Lung microvascular endothelial cell (primary cell): Measurements from ENCODE around the gene RABGAP1L. TPM values are rescaled to one million over a fixed set of nuclear protein-coding genes. Genes with fewer than 3 reads are reported as not detected.

Experiments used
- DNase-seq, 2 donors: peaks; one replicate each; pipeline versions ENCODE4 v3.0.0 to v3.0.0-alpha.2; 2010; ENCODE audit warnings: low read depth in 2 of 2
- total RNA-seq: library from RNA; depleted of rRNA; stranded (reverse); fragments of >200 nt; gene quantifications from 2 replicates; pipeline ENCODE4 v1.2.1, GENCODE V29; 2014

The RABGAP1L gene
- total RNA-seq, 1 donor from 2014 or later = 27.0 TPM

DNA sequence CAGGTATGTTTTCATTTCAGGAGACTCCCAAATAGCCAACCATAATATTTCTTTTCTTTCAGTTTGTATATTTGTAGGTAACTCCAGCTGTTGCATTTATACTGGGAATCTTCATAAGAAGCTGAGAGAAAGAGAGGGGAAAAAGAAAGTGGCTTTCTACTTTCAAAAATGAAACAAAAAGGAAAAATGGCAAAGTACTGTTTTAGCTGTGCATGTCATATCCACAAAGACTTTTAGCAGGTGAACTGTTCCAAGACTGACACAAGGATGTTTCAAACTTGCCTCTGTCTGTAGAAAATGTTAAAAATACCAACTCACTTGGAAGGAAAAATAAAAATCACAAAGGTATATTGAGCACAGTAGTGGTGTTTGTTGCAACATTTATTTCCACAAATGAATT is 798.5 kb downstream of the RABGAP1L start:
- DNase-seq = no peak

DNA sequence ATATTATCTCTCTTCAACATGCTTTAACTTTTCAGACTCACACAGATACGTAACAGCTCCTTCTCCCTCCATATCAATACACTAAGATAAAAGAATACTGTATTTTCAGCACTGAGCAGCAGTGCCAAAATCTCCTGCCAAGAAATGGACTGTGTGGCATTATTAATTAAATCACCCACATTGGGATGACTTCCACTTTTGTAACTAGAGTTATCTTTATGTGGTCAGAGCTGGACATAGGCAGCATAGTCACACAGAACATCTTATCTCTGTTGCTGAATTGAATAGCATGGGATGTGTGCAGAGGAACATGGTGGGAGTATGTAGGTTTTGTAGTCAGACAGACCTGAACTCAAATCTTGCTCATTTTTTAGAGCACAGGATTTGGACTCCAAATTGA is 799.1 kb downstream of the RABGAP1L start:
- no peak for DNase-seq

DNA sequence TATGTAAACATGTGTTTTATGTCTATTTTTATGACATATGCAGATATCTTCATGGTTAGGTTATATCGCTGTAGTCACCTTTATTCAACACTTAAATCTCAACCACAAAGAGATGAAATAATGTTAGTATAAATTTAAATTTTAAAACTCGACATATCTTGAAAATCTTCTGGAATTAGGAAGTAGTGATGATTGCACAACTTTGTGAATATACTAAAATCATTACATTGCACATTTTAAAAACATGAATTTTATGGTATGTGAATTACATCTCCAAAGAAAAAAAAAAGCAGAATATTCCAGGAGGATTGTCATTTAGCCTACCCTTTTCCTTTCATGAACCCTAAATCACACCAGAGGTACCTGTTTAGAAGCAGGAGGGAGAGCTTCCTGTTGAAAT is 801.0 kb downstream of the RABGAP1L start:
- no peak for DNase-seq

DNA sequence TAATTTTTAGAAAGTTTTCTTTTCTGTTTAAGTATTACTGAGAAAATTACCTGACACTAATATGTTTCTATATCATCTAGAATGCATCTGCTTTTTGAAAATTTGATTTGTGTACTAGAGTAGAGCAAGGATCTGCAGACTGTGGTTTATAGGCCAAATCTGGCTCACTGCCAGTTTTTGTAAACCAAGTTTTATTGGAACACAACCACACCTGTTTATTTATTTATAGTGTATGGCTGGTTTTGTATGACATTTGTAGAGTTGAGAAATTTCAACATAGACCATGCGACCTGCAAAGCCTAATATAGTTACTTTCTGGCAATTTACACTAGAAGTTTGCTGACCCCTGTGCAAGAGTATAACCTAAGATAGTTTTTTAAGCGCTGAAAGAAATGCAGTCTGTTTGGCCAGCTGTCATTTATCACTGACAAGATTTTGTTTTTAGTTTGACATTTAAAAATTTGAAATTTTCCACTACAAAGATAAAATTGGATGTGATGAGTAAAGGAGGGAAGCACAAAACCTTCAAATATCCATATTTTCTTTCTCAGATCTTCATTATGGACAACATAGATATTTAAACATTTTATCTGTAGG is 804.3 kb downstream of the RABGAP1L start:
- DNase-seq = no peak

- DNase-seq = peak in 1 of 2 donors; percentile 53
These were observed 805.1 kb downstream of the RABGAP1L start for GRCh38 chr1:174964261-174964971.

DNA sequence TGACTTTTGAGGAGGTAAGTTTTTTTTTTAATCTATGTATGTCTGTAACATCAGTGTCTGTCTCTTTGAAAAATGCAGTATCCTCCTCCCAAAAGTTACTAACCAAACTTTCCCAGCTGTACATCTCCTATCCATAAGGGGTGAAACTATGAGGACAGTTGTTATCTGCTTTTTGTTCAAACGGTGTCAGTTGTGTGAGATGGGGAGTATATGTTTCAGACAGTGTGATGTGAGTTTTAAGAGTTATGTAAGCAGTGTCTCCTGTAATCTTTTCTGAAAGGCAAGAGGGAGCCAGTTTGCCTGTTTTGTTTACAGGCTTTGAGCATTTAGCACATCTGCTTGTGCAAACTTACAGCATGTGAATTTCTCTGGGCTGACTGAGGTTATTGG is 805.6 kb downstream of the RABGAP1L start:
- DNase-seq = no peak

GRCh38 chr1:174965362-174966007 is 806.2 kb downstream of the RABGAP1L start:
- DNase-seq = no peak

DNA sequence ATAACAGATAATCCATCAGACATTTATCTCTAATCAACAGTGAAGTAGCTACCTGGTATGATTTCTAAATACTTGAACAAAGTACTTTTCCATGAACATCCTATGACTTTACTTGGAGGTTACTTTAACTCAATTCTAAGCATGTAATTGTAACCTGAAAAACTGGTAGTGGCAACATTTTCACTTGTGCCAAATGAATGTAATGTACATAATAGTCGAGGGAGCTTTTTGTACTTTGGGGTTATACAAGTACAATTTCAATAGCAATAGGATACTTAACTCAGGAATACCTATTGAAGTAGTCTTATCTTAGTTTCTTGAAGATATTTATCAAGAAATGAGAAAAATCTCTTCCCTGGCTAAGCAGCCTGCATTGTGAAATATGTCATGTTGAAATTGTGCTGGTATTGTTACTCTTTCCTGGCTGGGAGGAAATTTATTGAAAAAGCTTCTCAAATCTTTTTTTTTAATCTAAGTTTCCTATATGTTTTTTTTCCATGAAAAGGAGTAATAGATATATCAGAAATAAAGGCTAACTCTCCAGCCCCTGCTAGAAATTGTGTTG is 806.8 kb downstream of the RABGAP1L start:
- DNase-seq = no peak

GRCh38 chr1:174967845-174968705 is 808.8 kb downstream of the RABGAP1L start:
- DNase-seq = peak; percentile 66 to 68

DNA sequence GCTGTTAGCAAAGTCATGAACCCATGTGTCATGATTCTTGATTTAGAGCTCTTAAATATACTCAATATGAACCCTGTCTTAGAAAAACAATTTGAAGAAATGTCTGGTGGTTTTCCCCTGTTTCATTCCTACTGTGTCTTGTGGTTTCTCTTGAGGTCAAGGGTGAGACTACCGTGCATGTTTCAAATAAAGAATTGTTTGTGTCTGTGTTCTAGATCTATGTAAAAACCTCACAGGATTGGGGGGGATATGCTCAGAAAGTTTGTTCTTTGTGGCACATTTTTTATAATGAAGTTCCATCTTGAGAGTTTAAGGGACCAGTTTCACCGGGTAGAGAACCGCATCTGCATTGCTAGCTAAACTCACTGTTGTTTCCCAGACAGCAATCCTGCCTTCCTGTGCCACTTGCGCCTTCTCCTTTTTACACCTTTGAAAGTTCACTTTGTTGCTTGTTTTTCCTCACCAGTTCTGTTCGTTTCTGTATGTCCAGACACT is 809.5 kb downstream of the RABGAP1L start:
- DNase-seq = peak in 1 of 2 donors; percentile 95

DNA sequence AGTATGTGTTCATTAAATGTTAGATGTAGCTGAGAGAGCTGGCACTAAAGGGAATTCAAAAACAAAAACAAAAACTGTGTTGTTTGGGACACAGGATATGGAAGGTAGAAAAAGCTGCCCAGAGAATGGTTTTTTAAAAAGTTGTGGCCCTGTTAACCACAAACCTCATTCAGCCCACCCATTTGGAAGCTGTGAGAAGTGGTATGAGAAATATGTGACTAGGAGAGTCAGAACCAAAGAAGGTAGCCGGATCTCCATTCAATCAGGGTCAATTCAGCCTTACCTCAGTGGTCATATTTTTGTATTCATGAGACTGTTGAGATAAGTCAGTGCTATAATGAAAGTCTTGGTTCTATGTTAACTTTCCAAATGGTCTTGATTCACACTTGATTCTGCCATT is 810.7 kb downstream of the RABGAP1L start:
- DNase-seq = no peak

GRCh38 chr1:174971466-174971865 is 812.1 kb downstream of the RABGAP1L start:
- no peak for DNase-seq

DNA sequence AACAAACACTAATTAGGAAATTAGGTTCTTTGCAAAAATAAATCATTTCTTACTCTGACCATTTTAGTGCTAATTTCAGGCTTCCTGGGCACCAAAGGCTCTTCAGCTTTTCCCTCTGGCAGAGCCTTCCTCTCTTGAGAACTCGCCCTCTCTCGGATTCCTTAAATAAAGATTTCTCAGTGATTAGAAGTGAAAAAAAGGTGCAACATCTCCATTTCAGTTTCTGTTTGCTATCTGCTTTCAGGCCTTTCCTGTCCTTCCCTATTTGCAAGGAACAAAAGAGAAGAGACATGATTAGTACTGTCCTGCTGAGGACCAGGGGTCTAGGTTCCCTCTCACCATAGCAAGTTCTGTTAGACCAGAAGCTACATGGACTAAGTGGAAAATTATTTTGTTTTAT is 812.6 kb downstream of the RABGAP1L start:
- no peak for DNase-seq

- DNase-seq = no peak
These were observed 815.4 kb downstream of the RABGAP1L start for GRCh38 chr1:174974711-174975119.

GRCh38 chr1:174975764-174976163 is 816.4 kb downstream of the RABGAP1L start:
- DNase-seq = no peak

DNA sequence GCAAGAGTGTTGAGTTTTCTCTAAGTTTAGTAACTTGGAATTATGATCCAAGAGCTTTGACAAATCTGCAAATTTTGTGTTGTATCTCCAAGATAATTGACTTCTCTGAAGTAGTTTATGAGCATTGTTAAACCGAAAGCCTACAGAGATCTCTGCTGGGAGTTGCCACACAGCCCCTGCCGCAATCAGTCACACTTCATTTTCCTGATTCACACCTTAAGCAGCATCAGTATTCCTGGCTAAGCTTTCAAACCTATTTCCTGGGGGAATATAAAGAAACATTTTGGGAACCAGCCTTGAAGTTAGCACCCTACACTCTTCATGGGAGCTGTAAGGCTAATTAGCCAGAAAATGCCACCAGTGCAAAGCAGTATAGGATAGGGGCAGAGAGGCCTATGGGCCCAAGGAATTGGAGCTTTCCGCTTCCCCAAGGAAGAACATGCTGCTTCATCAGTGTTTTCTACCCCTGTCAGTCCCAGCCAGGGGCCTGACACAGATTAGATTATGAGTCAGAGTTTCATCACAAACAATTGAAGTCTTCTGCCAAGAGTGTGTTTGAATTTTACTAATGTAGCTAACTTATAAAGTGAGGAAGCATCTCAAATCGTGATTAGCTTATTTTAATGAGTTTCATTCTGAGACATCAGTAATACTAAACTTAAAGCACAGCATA is 817.3 kb downstream of the RABGAP1L start:
- DNase-seq = peak in 1 of 2 donors; percentile 65

DNA sequence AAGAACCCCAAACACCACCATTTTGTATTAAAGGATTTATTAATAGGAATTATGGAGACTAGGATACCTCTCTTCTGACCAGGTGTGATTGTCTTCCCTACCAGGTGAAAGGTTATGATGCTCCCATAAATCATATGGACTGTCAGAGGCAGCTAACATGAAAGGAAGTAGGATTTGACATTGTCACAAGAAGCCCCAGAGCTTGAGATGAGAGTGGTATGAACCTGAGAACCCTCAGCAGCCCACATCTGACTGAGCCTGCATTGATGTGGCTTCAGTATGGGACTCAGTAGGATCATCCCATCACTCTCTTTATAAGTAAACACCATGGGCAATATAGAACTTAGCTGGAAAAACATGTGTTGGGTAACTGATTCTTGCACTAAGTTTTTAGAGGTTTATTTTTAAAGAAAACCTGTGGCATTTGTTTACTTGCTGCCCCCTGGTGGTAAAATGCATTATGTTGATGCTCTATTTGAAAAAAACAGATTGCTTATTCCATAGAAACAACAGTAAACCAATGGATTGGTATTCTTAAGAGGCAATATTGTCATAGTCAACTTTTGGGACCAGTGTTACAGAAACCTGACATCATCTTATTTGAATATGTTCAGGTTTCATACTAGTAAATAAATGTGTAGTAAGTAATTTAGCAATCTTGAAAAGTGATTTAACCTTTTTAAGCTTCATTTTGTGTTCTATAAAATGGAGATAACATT is 823.8 kb downstream of the RABGAP1L start:
- DNase-seq = peak; percentile 69 to 74

GRCh38 chr1:174984952-174985351 is 825.6 kb downstream of the RABGAP1L start:
- no peak for DNase-seq

- no peak for DNase-seq
These were observed 829.2 kb downstream of the RABGAP1L start for GRCh38 chr1:174988539-174988938.

- DNase-seq = no peak
These were observed 829.7 kb downstream of the RABGAP1L start for GRCh38 chr1:174988986-174989385.
